ENCODE measurements around the gene DNAJB1. TPM values are rescaled to one million over a fixed set of nuclear protein-coding genes. Genes with fewer than 3 reads are reported as not detected.

DNAJB1 gene
- total RNA-seq, 1 donor from 2014 or later = 142 TPM

- DNase-seq (ENCODE audit: low spot score) = peak; percentile 97
Measured at GRCh38 chr19:14496029-14496833, 22.0 kb downstream of the DNAJB1 start, which contains the start of gene GIPC1. Gene GIPC1 (minus strand): TSS chr19:14496127. CDS start chr19:14482976, 13,151 bp downstream.

- DNase-seq (ENCODE audit: low spot score) = no peak
Measured at GRCh38 chr19:14495672-14496028, 22.5 kb downstream of the DNAJB1 start.

GRCh38 chr19:14494910-14495671, 23.1 kb downstream of the DNAJB1 start:
- DNase-seq (ENCODE audit: low spot score) = no peak

- no peak for DNase-seq (ENCODE audit: low spot score)
Measured at GRCh38 chr19:14494411-14494810, 23.8 kb downstream of the DNAJB1 start.

- no peak for DNase-seq (ENCODE audit: low spot score)
Measured at GRCh38 chr19:14492756-14493337, 25.4 kb downstream of the DNAJB1 start.

- no peak for DNase-seq (ENCODE audit: low spot score)
Measured at GRCh38 chr19:14487370-14488125, 30.6 kb downstream of the DNAJB1 start.

- DNase-seq (ENCODE audit: low spot score) = no peak
Measured at GRCh38 chr19:14482172-14482941, 35.8 kb downstream of the DNAJB1 start.

- no peak for DNase-seq (ENCODE audit: low spot score)
Measured at GRCh38 chr19:14480700-14481079, 37.5 kb downstream of the DNAJB1 start.

GRCh38 chr19:14479975-14480699, 38.1 kb downstream of the DNAJB1 start:
- DNase-seq (ENCODE audit: low spot score) = no peak

- DNase-seq (ENCODE audit: low spot score) = no peak
Measured at GRCh38 chr19:14479309-14479974, 38.8 kb downstream of the DNAJB1 start.

GRCh38 chr19:14478113-14478545, 40.1 kb downstream of the DNAJB1 start:
- no peak for DNase-seq (ENCODE audit: low spot score)

- DNase-seq (ENCODE audit: low spot score) = no peak
Measured at GRCh38 chr19:14477418-14478112, 40.6 kb downstream of the DNAJB1 start.

GRCh38 chr19:14476673-14477401, 41.4 kb downstream of the DNAJB1 start:
- DNase-seq (ENCODE audit: low spot score) = no peak

GRCh38 chr19:14476327-14476672, 41.9 kb downstream of the DNAJB1 start:
- DNase-seq (ENCODE audit: low spot score) = no peak

- DNase-seq (ENCODE audit: low spot score) = no peak
Measured at GRCh38 chr19:14475251-14476073, 42.7 kb downstream of the DNAJB1 start, which contains the start of gene PTGER1. Gene PTGER1 (minus strand): TSS chr19:14475354. CDS start chr19:14474320, 1,034 bp downstream.

GRCh38 chr19:14474827-14475226, 43.4 kb downstream of the DNAJB1 start:
- DNase-seq (ENCODE audit: low spot score) = no peak

GRCh38 chr19:14473978-14474578, 44.1 kb downstream of the DNAJB1 start:
- peak; percentile 52 for DNase-seq (ENCODE audit: low spot score)
